ENCODE results near the gene OVCH2. TPM values are rescaled to one million over a fixed set of nuclear protein-coding genes. Genes with fewer than 3 reads are reported as not detected.

Gene OVCH2
- total RNA-seq, 1 experiment from 2014 or later = 0.57 TPM

DNA sequence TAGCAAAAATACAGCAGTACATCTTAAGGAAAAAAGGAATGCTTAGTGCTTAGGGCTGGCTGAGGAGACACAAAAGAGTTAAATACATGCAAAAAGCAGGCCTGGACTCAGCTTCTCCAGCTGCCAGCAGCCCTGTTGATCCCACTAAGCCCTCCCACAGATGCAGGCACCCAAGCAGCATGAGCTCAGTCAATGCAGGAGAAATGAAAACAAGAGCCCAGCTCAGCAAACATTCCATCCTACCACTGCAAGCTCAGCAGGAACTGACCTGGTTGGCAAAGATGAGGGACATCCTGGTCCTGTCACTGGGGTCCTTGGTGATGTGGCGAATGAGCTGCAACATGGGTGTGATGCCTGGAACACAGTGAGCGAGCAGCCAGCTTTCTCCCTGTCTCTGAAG is 38.8 kb downstream of the OVCH2 start:
- Mint-ChIP-seq H3K4me1 (peaks cover 9% of the 10 kb centered on the region; the same call in 1 of the 2 replicates), H3K27ac (no peak overlapping the region), H3K4me3 (no peak overlapping the region), H3K9me3 (peaks cover 13% of the 10 kb centered on the region), H3K27me3 (ENCODE audit: low read depth) (peaks cover 7% of the 10 kb centered on the region; the same call in 1 of the 2 replicates), H3K36me3 (peaks cover 59% of the 10 kb centered on the region)
- no peak; the same call in 1 of the 2 replicates for ATAC-seq
- DNase-seq (ENCODE audit: low spot score) = no peak
- POLR2A ChIA-PET = no interaction called here
- TF ChIP-seq ZNF423 (CRISPR knock-in tag; IDR thresholded peaks at IDR 0.05) (peak; percentile 88), JAZF1 (CRISPR knock-in tag; IDR thresholded peaks at IDR 0.05) (no peak), CREB1 (CRISPR knock-in tag; IDR thresholded peaks at IDR 0.05) (no peak), GABPB1 (CRISPR knock-in tag; IDR thresholded peaks at IDR 0.05) (no peak), NFE2L1 (CRISPR knock-in tag; IDR thresholded peaks at IDR 0.05) (no peak), ZNF232 (CRISPR knock-in tag; IDR thresholded peaks at IDR 0.05) (no peak), ZNF219 (CRISPR knock-in tag; IDR thresholded peaks at IDR 0.05; ENCODE audit: borderline replicate concordance) (no peak)
- CTCF ChIA-PET = interaction anchor here (0.8 to 3.7 kb wide), 7 partner anchors 10 to 319 kb away, joined by 3 to 34 read pairs (median 4); partner anchors contain the start of gene EIF3F

DNA sequence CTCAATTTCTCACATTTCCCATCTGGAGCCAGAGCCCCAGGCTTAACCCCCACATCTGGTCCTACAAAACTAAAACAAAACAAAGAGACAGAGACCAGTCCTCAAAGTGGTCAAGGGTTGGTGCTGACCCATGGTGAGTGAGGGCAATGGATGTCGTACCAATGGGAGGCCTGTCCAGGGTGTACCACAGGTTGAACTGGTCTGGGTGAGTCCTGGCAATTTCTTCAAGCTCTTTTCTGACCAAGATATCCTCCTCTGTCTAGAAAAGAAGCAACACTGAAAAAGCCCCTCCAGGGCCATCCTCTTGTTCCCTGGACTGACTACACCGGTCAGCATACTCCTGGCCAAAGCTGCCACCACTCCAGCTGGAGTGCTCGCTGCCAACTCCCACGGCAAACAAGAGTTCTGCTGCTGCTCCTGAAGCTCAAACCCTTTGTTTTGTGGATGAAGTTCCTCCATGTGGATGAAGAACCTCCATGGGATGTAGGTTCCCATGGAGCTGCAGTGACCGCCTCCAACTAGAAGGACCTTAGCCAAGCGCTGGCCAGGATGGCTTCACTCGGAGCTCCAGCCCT is 39.9 kb downstream of the OVCH2 start:
- ATAC-seq = no peak
- Mint-ChIP-seq H3K27ac (no peak overlapping the region), H3K9me3 (peaks cover 14% of the 10 kb centered on the region), H3K36me3 (peaks cover 64% of the 10 kb centered on the region), H3K4me3 (no peak overlapping the region), H3K4me1 (peaks cover 9% of the 10 kb centered on the region; the same call in 1 of the 2 replicates), H3K27me3 (ENCODE audit: low read depth) (peaks cover 8% of the 10 kb centered on the region; the same call in 1 of the 2 replicates)
- POLR2A ChIA-PET = no interaction called here
- no peak for DNase-seq (ENCODE audit: low spot score)
- CTCF ChIA-PET = interaction anchor here (0.5 to 3.7 kb wide), 17 partner anchors 9 to 568 kb away, joined by 3 to 34 read pairs (median 3); partner anchors contain the start of gene PPFIBP2
- no peak for TF ChIP-seq GTF2I (CRISPR knock-in tag; conservative IDR thresholded peaks at IDR 0.05)
- TF ChIP-seq, protein P1, sequence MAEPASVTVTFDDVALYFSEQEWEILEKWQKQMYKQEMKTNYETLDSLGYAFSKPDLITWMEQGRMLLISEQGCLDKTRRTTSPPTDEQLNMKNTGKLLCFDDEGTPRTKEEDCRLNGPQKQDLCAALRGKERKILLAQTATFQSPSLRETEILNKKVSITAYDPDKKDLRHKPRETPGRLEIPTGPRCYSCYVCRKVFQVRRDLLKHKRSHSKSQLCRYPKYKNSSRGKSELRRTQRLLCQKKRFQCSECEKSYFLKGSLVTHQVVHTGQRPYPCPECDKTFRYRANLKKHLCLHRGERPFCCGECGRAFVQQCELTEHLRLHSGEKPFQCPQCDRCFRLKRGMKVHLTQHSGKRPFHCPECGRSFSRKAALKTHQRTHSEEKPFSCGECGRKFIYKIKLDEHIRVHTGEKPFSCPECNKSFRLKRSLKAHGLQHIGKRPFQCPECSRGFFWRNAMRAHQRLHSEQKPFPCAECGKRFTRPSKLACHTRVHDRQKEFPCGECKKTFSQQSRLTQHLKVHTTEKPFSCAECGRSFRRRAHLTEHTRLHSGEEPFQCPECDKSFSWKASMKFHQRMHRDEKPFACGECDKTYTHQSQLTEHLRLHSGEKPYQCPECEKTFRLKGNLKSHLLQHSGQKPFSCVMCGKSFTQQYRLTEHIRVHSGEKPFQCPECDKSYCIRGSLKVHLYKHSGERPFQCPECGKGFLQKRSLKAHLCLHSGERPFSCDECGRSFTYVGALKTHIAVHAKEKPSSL (CRISPR knock-in tag; conservative IDR thresholded peaks at IDR 0.05) = no peak

DNA sequence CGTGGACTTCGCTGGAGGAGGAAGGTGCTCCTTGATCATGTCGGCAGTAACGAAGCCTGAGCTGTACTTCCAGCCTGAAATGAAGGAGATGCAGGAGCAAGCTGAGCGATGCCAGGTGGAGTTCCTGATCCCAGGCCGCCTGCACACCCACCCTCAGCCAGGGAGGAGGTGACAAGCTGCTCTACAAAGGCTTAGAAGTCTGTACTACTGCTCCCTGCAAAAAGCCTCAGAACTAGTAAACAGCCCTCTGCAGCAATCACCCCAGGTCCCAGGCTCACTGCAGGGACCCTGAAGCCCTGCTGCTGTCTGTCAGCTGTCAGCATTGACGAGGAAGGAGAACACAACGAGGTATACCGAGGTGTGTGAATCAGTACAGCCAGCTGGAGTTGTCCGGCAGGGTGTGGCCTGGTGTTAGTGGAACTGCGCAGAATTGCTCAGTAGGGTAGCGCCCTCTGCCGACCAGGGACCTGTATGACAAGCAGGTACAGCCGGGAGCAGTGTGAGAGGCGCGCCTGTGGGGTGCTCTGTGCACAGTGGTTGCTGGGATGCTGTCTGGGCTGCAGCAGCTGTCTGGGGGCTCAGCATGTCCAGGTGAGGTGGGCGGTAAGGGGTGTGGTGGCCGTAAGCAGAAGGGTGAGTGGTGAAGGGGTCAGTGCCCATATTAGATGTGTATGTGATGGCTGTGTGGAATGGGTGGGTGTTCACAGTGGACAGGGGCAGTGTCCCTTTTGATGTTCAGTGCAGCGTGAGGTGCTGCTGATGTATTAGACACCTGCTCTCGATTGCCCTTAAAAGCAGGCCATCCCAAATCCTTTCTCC is 40.6 kb downstream of the OVCH2 start:
- Mint-ChIP-seq H3K4me3 (no peak overlapping the region), H3K36me3 (peaks cover 68% of the 10 kb centered on the region)
- POLR2A ChIA-PET = no interaction called here

More for the DNA sequence above, 40.6 kb downstream of the OVCH2 start:
- H3K27ac Mint-ChIP-seq = no peak overlapping the region
- peak; percentile 89 for DNase-seq (ENCODE audit: low spot score)
- TF ChIP-seq JAZF1 (CRISPR knock-in tag; IDR thresholded peaks at IDR 0.05) = no peak
- TF ChIP-seq, protein P2, sequence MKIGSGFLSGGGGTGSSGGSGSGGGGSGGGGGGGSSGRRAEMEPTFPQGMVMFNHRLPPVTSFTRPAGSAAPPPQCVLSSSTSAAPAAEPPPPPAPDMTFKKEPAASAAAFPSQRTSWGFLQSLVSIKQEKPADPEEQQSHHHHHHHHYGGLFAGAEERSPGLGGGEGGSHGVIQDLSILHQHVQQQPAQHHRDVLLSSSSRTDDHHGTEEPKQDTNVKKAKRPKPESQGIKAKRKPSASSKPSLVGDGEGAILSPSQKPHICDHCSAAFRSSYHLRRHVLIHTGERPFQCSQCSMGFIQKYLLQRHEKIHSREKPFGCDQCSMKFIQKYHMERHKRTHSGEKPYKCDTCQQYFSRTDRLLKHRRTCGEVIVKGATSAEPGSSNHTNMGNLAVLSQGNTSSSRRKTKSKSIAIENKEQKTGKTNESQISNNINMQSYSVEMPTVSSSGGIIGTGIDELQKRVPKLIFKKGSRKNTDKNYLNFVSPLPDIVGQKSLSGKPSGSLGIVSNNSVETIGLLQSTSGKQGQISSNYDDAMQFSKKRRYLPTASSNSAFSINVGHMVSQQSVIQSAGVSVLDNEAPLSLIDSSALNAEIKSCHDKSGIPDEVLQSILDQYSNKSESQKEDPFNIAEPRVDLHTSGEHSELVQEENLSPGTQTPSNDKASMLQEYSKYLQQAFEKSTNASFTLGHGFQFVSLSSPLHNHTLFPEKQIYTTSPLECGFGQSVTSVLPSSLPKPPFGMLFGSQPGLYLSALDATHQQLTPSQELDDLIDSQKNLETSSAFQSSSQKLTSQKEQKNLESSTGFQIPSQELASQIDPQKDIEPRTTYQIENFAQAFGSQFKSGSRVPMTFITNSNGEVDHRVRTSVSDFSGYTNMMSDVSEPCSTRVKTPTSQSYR (CRISPR knock-in tag; IDR thresholded peaks at IDR 0.05) = no peak
- TF ChIP-seq, protein P3, sequence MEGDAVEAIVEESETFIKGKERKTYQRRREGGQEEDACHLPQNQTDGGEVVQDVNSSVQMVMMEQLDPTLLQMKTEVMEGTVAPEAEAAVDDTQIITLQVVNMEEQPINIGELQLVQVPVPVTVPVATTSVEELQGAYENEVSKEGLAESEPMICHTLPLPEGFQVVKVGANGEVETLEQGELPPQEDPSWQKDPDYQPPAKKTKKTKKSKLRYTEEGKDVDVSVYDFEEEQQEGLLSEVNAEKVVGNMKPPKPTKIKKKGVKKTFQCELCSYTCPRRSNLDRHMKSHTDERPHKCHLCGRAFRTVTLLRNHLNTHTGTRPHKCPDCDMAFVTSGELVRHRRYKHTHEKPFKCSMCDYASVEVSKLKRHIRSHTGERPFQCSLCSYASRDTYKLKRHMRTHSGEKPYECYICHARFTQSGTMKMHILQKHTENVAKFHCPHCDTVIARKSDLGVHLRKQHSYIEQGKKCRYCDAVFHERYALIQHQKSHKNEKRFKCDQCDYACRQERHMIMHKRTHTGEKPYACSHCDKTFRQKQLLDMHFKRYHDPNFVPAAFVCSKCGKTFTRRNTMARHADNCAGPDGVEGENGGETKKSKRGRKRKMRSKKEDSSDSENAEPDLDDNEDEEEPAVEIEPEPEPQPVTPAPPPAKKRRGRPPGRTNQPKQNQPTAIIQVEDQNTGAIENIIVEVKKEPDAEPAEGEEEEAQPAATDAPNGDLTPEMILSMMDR (IDR thresholded peaks at IDR 0.05) = peak; percentile 94
- CTCF ChIA-PET = interaction anchor here (0.5 to 3.7 kb wide), 26 partner anchors 8 to 853 kb away, joined by 3 to 34 read pairs (median 3); partner anchors contain the start of gene PPFIBP2
- peak; percentile 99 for ATAC-seq
- peaks cover 17% of the 10 kb centered on the region for H3K9me3 Mint-ChIP-seq
- H3K4me1 Mint-ChIP-seq = peaks cover 9% of the 10 kb centered on the region; the same call in 1 of the 2 replicates
- H3K27me3 Mint-ChIP-seq (ENCODE audit: low read depth) = peaks cover 8% of the 10 kb centered on the region; the same call in 1 of the 2 replicates
